ENCODE measurements around the gene PLXND1.

GRCh38 chr3:129585949-129586657, 20.4 kb downstream of the PLXND1 start:
- no peak for TF ChIP-seq POLR2A (IDR thresholded peaks at IDR 0.05; ENCODE audit: borderline replicate concordance, extremely low read depth, insufficient read depth, insufficient read length)
- TF ChIP-seq EZH2 (IDR thresholded peaks at IDR 0.05) = no peak
- TF ChIP-seq CTCF (IDR thresholded peaks at IDR 0.05 in 2 of 3, conservative IDR thresholded peaks at IDR 0.05 in 1 of 3; ENCODE audit: borderline replicate concordance in 1 of 3, insufficient read depth in 1 of 3, low read depth in 2 of 3, low read length in 2 of 3) = no peak

Measured in HCT116 (cell line).